ENCODE measurements around the gene IL11.
"Not testable (repeated sequence)": the region's sequence is repeated elsewhere in the genome, so short reads cannot be mapped to it uniquely, and the experiment has no call there.

Gene IL11

DNA sequence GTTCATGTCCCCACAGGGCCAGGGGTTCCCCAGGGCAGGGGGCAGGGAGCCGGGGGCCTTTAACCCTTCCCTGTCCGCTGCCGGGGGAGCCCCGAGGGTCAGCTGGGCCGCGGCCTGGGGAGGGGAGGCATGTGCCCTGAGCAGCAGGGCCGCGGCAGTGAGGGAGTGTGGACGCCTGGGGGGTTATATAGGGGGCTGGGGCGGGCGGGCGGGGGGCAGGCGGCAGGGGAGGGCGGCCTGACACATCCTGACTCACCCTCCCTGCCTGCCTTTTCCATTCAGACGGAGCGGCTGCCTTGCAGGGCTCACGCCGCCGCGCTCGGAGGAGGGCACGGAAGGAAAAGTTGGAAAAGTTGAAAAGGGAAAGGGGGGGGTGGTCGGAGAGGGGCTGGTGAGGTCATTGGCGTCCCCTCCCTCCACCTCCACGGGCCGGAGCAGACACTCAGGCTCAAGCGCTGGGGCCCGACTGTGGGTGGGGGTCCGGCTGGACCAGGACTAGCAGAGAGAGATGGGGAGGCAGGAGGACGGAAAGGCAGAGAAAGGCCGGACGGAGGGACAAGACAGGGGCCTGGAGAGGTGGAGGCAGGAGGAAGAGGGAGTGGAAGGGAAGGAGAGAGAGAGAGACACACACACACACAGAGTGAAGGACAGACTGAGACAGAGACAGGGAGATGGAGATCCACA is at the start of gene IL11:
Gene IL11 (minus strand): TSS at position 159 of the 684 bp plus-strand sequence. CDS start 153 bp downstream, at position 6.
- DNase-seq (ENCODE audit: low read depth): no peak

DNA sequence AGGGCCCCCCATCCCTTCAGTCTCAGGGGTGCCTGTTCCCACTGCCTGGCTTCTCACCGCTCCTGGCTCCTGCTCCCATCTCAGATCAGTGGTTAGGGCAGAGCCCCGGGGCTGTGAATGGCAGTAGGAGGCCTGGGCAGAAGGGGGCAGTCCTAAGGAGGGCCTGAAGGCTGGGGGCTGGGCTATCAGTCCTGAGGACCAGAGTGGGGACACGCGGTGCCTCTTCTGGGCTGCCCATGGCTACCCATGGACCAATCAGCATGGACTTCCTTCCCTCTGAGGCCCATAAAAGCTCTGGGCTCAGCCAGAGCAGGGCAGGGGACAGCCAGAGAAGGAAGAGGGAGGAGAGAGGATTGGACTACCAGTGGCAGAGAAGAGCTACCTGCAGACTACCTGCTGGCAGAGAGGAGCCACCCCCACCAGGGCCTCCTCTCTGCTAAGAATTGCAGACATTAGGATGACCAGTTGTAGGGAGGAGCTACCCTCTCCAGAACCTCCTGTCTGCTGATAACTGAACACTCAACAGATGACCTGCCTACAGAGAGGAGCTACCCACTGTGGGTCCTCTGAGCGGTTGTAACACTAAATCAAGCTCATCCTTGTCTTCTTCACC is 49.5 kb upstream of the IL11 start:
- no peak for DNase-seq (ENCODE audit: low read depth)

DNA sequence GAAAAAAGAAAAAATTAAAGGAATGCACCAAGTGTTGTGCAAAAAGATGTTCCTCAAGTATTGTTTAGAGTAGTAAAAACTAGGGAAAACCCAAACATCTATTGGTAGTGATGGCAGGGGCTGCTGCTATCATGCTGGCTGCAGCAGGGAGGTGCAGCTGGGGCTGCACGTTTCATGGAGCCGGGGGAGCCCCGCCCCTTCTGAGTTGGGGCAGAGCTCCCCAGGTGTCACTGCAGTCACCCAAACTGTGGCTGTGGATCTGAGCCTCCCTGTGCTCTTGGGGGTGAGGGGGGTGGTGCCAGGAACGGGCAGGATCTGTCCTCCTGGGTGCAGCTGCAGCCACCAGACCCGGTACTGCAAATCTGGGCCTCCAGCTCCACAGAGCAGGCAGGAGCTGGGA is 48.8 kb upstream of the IL11 start:
- DNase-seq (ENCODE audit: low read depth): no peak

DNA sequence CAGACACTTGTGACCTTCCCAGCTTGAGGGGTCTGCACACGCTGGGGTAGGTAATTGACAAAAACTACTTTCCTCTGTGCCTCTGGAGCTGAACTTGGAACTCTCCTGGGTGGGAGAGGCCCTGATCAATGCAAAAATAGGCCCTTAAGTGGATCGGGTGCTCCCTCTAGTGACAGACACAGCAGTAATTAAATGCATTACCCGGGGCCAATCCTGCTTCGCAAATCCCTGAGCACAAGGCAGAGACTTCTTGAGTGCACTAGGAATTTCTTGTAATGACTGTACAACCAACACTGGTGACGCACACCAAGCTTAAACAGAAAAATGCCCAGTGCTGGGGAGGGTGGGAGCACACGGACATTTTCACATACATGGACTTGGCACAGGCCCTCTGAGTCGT is 47.9 kb upstream of the IL11 start:
- DNase-seq (ENCODE audit: low read depth): peak; percentile 23

DNA sequence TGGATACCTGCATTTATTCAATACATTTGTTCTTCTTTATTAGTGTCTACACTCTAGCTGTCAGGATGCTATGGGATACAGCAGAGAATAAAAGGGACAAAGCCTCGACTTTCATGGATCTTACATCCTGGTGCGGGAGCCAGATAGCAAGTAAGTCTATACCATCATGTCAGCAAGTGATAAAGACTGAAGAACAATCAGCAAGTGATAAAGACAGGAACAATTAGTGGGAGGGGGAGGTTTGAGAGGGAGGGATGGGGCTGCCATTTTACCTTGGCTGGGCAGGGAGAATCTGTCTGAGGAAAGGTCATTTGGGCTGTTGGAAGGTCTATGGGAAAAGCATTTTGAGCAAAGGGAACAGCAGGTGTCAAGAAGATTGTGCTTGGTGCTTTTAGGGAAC is 39.9 kb upstream of the IL11 start:
- no peak for DNase-seq (ENCODE audit: low read depth)

DNA sequence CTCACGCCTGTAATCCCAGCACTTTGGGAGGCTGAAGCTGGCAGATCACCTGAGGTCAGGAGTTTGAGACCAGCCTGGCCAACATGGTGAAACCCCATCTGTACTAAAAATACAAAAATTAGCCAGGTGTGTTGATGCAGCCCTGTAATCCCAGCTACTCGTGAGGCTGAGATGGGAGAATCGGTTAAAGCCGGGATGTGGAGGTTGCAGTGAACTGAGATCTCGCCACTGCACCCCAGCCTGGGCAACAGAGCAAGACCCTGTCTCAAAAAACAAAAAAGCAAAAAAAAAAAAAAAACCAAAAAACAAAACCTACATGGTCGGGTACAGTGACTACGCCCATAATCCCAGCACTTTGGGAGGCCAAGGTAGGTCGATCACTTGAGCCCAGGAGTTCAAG is 38.9 kb upstream of the IL11 start:
- not testable (repeated sequence) for DNase-seq (ENCODE audit: low read depth)

DNA sequence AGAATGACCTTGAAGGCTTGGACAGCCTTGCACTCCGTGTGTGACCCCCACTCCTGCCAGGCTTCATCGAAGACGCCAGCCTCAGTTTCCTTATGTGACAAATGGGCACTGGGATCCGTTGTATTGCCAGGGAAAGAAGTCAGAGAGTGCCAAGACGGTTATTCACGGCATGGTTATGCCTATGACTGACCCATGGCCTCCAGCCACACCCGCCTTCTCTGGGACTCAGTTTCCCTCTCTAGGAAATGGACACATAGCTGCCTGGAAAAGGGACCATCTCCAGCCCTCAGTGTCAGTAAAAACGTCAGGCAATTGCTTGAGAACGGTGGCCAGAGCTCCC is 38.2 kb upstream of the IL11 start:
- no peak for DNase-seq (ENCODE audit: low read depth)

DNA sequence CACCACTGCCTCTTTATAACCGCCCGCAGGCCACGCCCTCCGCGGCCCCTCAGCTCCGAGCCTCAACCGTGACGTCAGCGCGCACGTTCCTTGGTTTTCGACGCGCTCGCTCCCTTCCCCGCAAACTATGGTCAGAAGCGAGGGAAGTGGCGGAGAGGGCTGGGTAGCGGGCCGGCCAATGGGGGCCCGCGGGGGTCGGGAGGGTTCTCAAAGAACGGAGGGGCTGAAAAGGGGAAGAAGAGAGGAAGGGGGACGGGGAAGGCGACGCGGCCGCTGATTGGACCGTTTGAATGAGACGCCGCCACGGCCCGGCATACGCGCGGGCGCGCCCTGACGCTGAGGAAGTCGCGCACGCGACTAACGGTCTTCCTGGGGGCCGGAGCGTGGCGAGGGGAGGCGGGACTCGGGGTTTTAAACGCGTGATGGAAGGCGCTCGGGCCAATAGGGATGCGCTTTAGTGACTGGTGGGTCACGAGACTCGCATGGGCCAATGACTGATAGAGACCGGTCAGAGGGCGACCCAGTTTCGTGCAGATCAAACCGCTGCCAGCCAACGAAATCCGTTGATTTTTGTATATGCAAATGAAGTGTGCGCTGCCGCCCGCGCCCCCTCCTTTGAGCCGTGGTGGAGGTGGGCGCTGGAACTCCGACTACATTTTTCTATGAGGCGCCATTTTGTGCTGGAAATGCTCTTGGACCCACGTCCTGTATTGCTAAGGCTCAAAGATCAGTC is 37.7 kb upstream of the IL11 start:
- DNase-seq (ENCODE audit: low read depth): peak; percentile 96

DNA sequence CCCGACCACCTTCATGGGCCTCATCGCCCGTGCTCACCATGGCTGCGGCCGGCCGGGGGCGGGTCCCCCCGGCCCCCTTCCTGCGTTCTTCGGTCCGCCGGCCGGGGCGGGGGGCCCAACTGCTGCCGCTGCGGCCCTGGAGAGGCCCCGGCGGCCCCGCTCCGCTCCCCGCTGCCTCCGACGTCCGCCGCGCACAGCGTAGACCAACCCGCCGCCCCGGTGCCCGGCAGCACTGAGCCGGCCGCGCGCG is 37.2 kb upstream of the IL11 start, which contains the start of gene UBE2S:
Gene UBE2S (minus strand): TSS at position 239 of the 250 bp plus-strand sequence. CDS start 199 bp downstream, at position 40.
- DNase-seq (ENCODE audit: low read depth): not testable (repeated sequence)

DNA sequence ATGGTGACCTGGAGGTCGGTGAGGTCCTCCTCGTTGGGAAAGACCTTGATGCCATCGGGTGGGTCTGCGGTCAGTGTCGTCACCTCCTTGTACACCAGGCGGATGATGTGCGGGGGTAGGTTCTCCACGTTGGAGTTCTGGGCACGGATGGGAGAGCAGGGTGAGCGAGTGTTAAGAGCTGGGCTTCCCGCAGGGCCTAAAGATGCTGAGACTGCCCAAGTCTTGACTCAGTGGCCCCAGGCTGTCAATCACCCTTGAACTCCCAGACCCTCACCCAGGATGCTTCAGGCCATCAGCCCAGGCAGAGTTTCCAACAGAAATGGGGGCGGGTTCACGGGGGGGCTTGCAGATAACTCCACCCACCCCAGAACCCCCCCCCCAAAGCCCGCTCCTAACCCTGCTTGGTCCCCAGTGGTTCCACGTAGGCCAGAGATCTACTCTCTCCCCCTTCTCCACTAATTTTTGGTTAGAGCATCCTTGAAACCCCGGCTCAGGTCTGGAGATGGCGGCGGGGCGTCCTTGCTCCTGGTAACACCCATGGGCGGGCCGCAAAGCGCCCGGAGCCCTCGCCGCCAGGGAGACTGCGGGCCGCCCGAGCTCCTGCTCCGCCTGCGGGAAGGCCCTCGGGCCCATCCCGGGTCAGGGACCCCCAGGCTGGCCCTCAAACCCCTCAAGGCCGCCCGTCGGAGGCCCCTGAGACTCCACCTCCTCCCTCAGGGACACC is 36.7 kb upstream of the IL11 start:
- no peak for DNase-seq (ENCODE audit: low read depth)

DNA sequence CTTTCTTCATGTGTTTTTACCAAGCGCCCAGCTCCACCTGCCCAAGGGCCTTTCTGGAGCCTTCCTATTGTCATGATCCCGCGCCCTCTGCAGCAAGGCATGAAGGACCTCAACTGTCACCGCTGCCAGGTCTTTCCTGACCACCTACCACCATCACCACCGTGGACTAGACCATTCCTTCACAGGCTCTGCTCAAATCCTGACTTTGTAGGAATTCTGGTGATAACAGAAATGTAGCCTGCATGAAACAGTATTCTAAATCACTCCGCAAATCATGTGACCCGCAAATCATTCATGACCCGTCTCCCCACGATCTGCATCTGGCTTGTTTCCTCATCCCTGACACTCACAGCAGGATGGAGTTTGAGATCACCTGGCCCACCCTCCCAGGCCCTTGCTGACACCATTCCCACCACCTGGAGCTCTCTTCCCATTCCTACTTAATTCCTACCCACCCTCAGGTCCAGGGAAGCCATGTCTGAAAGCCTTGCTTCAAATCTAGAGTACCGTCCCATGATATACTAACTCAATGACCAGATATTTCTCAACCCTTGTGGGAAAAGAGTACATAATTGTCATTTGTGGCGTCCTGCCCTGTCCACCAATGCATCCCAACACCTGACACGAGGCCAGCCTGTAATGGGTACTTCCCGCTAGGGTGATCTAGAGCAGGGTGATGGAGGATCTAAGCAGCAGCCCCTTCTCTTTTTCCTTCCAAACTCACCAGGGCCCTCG is 36.0 kb upstream of the IL11 start:
- no peak for DNase-seq (ENCODE audit: low read depth)

DNA sequence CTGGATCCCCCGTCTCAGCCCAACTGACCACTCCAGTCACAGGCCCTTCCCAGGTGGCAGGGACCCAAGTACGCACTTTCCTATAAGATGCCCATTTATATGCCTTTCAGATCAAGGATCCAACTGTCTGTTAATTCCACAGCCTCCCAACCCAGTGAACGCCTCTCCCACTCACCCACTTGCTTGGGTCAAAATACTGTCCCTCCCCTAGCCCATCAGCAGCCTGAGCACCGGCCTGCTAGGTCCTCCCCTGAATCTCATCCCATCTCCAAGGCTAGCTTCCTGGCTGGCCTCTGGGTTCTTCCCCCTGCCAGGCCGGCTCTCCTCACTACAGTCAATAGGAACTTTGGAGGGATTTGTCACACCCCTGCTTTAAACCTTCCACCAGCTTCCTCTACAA is 35.4 kb upstream of the IL11 start:
- no peak for DNase-seq (ENCODE audit: low read depth)

DNA sequence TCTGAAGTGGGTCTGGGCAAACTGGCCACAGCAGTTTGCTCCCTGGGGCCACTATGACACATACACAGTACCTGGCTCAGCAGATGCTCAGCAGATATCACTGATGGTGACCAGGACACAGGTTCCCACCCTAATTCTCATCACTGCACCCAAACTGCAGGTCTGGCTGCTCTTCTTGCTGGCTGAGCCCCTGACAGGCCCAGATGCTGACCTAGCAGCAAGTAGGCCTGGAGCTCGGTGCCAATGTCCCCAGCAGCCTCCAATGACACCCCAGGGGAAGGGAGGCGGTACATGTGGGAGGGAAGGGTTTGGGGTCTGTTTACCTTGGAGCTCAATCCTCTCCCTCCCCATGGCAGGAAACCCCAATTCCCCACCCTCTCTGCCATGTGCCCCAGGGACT is 32.2 kb upstream of the IL11 start:
- DNase-seq (ENCODE audit: low read depth): no peak

DNA sequence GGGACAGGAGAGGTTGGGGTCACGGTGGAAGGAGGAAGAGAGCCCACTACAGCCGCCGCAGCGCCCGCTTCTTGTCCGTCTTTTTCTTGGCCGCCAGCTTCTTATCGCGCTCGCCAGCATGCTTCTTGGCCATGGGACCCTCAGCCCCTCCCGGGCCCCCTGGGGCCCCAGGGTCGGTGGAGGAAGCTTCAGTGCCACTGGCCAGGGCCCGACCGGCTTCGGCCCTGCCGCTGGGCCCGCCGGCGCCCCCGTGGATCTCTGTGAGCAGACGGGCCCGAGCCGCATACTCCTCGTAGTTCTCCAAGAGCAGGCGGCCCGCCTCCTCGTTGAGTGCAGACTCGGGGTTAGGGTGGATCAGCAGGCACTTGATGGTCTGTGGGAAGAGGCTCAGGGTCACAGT is 31.1 kb upstream of the IL11 start:
- not testable (repeated sequence) for DNase-seq (ENCODE audit: low read depth)

DNA sequence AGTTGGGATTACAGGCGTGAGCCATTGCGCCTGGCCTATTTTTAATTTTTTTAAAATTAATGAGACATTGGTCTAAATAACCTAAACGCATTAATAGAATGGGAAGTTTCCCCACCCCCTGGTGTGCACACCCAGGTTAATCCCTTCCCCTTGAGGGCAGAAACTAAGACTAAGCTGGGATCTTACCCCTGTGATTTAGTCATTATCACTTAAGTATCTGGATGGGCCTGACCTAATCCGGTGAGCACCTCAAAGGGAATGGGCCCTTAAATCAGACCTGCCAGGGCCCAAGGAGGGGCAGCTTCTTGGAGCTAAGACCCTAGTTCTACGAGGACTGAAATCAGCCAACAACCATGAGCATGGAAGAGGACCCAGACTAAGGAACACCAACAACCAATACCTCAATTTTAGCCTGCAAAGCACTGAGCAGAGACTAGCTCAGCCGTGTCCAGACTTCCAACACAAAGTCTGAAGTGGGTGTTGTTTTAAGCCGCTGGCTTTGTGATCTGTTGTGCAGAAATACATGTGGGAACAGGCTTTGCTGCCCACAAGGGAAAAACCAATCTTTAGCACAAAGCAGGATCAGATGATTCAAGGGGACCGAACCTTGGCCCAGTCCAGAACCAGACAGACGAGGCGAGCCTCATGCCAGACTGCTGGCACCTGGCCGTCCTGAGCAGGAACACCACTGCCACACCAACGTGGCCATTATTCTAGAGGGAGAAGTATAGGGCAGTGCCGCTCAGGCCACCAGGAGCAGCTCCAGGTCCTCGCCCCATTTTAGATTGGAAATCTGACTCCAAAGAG is 30.2 kb upstream of the IL11 start:
- DNase-seq (ENCODE audit: low read depth): no peak

DNA sequence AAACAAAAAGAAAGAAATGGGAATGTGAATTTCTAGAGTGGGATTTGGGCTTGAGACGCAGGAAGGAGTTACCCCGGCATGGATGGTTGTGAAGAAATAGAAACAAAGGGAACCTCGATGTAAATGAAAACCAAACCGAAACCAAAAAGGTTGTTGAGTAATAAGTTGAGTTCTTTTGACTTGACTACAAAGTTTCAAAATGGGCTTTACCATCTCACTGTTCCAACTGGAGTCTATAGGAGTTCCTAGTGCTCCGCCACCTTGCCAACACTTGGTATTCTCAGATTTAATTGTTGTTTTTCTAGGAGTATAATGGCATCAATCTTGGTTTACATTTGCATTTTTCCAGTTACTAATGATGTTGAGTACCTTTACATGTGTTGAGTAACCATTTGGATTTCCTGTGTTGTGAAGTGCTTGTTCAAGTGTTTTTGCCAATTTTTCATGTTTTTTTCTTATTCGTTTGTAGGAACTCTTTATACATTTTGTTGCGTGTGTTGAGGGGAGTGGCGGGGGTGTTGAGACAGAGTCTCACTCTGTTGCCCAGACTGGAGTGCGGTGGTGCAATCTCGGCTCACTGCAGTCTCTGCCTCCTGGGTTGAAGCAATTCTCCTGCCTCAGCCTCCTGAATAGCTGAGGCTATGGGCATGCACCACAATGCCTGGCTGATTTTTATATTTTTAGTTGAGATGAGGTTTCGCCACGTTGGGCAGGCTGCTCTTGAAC is 28.1 kb upstream of the IL11 start:
- DNase-seq (ENCODE audit: low read depth): no peak

DNA sequence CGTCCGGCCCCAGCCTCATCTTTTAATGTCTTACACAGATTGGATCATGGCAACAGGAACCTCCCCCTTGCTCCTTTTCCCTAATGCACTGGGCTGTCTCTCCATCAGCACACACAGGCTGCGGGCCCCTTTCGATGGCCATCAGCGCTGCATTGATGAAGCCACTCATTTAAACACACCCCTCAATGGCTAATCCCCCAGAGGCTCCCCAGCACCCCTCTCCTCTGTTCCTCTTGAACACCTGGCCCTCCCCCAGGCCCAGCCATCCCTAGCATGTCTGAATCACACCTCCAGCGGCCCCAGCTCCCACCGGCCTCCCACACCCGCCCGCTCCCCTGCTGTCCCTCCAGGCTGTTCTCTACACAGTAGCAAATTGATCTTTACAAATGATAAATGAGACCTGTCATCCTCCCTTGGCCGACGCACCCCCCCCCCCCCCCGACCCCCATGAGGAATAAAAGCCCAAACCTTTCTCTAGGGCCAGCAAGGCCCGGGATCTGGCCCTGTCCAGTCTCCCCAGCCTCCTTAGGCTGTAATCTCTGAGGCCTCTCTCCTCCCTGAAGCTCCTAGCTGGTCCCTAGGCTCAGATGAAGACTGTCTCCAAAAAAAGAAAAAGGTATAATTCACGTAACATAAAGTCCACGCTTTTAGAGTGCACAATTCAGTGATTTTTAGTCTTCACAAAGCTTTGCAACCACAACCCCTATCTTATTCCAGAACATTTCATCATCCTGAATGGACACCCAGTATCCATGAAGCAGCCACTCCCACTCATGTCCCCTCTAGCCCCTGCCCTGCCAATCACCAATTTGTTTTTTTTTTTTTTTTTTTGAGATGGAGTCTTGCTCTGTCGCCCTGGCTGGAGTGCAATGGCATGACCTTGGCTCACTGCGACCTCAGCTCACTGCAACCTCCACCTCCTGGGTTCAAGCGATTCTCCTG is 22.8 kb upstream of the IL11 start:
- no peak for DNase-seq (ENCODE audit: low read depth)

DNA sequence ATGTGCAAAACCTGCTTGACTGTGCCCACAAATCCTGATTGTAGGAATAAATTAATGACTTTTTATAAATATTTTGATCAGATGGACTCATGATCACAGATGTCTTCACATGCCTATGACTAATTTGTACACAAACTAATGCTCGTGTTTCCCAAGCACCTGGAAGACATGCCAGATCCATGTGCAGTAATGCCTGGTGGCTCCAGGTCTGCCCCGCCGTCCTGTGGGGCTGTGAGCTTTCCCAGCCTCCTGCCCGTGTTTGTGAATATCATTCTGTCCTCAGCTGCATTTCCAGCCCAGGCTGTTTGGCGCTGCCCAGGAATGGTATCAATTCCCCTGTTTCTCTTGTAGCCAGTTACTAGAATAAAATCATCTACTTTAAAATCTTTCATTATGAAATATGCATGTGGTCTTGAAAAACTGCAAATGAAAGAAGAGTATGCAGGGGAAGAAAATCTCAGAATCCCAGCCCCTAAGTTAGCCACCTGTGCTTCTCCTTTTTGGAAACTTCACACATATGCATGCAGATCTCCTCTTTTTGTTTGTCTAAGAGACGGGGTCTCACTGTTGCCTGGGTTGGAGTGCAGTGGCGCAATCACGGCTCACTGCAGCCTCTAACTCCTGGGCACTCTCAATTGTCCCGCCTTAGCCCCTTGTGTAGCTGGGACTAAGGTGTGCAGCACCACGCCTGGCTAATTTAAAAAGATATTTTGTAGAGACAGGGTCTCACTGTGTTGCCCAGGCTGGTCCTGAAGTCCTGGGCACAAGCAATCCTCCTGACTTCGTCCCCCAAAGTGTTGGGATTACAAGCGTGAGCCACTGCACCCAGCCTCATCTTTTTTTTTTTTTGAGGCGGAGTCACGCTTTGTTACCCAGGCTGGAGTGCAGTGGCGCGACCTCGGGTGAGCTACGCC is 21.7 kb upstream of the IL11 start:
- DNase-seq (ENCODE audit: low read depth): no peak

All from activated gamma-delta T cell treated with anti-CD3 and anti-CD28 coated beads, Interleukin-2, amount 50 U/mL, for 16 hours (primary cell).